HG03064 (cell line): ENCODE results near the gene SIL1.

ENCODE experiments used
- ATAC-seq: cut with Tn5 transposase; IDR thresholded peaks from one replicate; pipeline ENCODE4 v1.9.1; 2021; ENCODE audit warnings: low read depth; ENCODE audit not compliant: unreplicated experiment

Gene SIL1

GRCh38 chr5:138990986-138991590 lies 207.1 kb downstream of the SIL1 start:
- no peak for ATAC-seq

- no peak for ATAC-seq
Observed at GRCh38 chr5:138989720-138990119, 208.4 kb downstream of the SIL1 start.

- no peak for ATAC-seq
Observed at GRCh38 chr5:138986186-138986800, 211.9 kb downstream of the SIL1 start.

GRCh38 chr5:138985683-138986082 lies 212.5 kb downstream of the SIL1 start:
- no peak for ATAC-seq

- no peak for ATAC-seq
Observed at GRCh38 chr5:138985256-138985655, 212.9 kb downstream of the SIL1 start.

- no peak for ATAC-seq
Observed at GRCh38 chr5:138983984-138984383, 214.2 kb downstream of the SIL1 start.

GRCh38 chr5:138981586-138981985 lies 216.6 kb downstream of the SIL1 start:
- no peak for ATAC-seq

- no peak for ATAC-seq
Observed at GRCh38 chr5:138981131-138981530, 217.0 kb downstream of the SIL1 start.

GRCh38 chr5:138980441-138980840 lies 217.7 kb downstream of the SIL1 start:
- no peak for ATAC-seq

- no peak for ATAC-seq
Observed at GRCh38 chr5:138979684-138980280, 218.4 kb downstream of the SIL1 start.

GRCh38 chr5:138978581-138978980 lies 219.6 kb downstream of the SIL1 start:
- no peak for ATAC-seq

GRCh38 chr5:138978080-138978479 lies 220.1 kb downstream of the SIL1 start:
- ATAC-seq, result no peak

GRCh38 chr5:138975098-138975847 lies 222.9 kb downstream of the SIL1 start:
- ATAC-seq, result no peak

GRCh38 chr5:138974227-138975063 lies 223.7 kb downstream of the SIL1 start:
- ATAC-seq, result no peak

- ATAC-seq, result no peak
Observed at GRCh38 chr5:138972836-138973235, 225.3 kb downstream of the SIL1 start.

GRCh38 chr5:138972230-138972629 lies 225.9 kb downstream of the SIL1 start:
- no peak for ATAC-seq

- no peak for ATAC-seq
Observed at GRCh38 chr5:138969323-138970002, 228.7 kb downstream of the SIL1 start.

GRCh38 chr5:138968601-138969000 lies 229.6 kb downstream of the SIL1 start:
- ATAC-seq, result no peak

- ATAC-seq, result no peak
Observed at GRCh38 chr5:138967791-138968448, 230.2 kb downstream of the SIL1 start.
